Right ventricle myocardium inferior (tissue), 1 donor: ENCODE measurements around the gene SHISA6. TPM values are rescaled to one million over a fixed set of nuclear protein-coding genes. Genes with fewer than 3 reads are reported as not detected.
A peak's percentile ranks its signal among the peaks of the same experiment; 100 is the strongest.

ENCODE experiments used
- ATAC-seq: fragments of 200-7000 bp; cut with Tn5 transposase; one replicate; pipeline ENCODE4 v1.9.1; 2020; ENCODE audit warnings: mild to moderate bottlenecking, moderate library complexity
- DNase-seq: peaks from one replicate; pipeline ENCODE4 v3.0.0; 2021; ENCODE audit errors: missing footprints
- intact Hi-C: fragments of 100-400 bp; cut with DNase I; formaldehyde crosslinking; loops from one replicate; pipeline ENCODE4 v1.11.0; 2022
- total RNA-seq: library from RNA; stranded (reverse); fragmentation: NEBNext Ultra II Directional; extraction: Animal tissue kit (Norgen Biotek cat#: 25700); gene quantifications from one replicate; pipeline ENCODE4 v1.2.1, GENCODE V29; 2021
- donor health status: DM: no; HTN: yes; CAD: no; lungs with severe emphysema.

The SHISA6 gene
- total RNA-seq, 1 donor from 2014 or later, result 0.46 TPM

GRCh38 chr17:11388054-11388453 lies 147.0 kb downstream of the SHISA6 start:
- ATAC-seq (no peak), DNase-seq (no peak)
- intact Hi-C loops, result no loop called here

GRCh38 chr17:11389583-11389982 lies 148.6 kb downstream of the SHISA6 start:
- intact Hi-C loops, result no loop called here
- DNase-seq, result no peak
- no peak for ATAC-seq

- intact Hi-C loops, result no loop called here
- ATAC-seq, result no peak
- DNase-seq, result no peak
Measured at GRCh38 chr17:11391134-11391533, 150.1 kb downstream of the SHISA6 start.

GRCh38 chr17:11404431-11405276 lies 163.6 kb downstream of the SHISA6 start:
- DNase-seq, result no peak
- intact Hi-C loops, result no loop called here
- ATAC-seq, result no peak

- intact Hi-C loops, result no loop called here
- ATAC-seq, result no peak
- DNase-seq, result no peak
Measured at GRCh38 chr17:11406716-11407115, 165.7 kb downstream of the SHISA6 start.

GRCh38 chr17:11412654-11413053 lies 171.6 kb downstream of the SHISA6 start:
- DNase-seq (no peak), ATAC-seq (no peak)
- intact Hi-C loops, result no loop called here

GRCh38 chr17:11418342-11418741 lies 177.3 kb downstream of the SHISA6 start:
- DNase-seq, result no peak
- ATAC-seq, result no peak
- intact Hi-C loops, result no loop called here

GRCh38 chr17:11430751-11431150 lies 189.7 kb downstream of the SHISA6 start:
- intact Hi-C loops, result no loop called here
- no peak for DNase-seq
- ATAC-seq, result no peak

GRCh38 chr17:11438673-11439072 lies 197.7 kb downstream of the SHISA6 start:
- ATAC-seq (no peak), DNase-seq (no peak)
- intact Hi-C loops, result no loop called here

- intact Hi-C loops, result no loop called here
- no peak for DNase-seq
- ATAC-seq, result no peak
Measured at GRCh38 chr17:11441004-11441403, 200.0 kb downstream of the SHISA6 start.

GRCh38 chr17:11446316-11446715 lies 205.3 kb downstream of the SHISA6 start:
- ATAC-seq (no peak), DNase-seq (no peak)
- intact Hi-C loops, result no loop called here

GRCh38 chr17:11454096-11454495 lies 213.1 kb downstream of the SHISA6 start:
- ATAC-seq, result no peak
- no peak for DNase-seq
- intact Hi-C loops, result no loop called here

GRCh38 chr17:11458279-11458678 lies 217.3 kb downstream of the SHISA6 start:
- no peak for ATAC-seq
- no peak for DNase-seq
- intact Hi-C loops, result no loop called here

GRCh38 chr17:11459861-11460331 lies 218.9 kb downstream of the SHISA6 start:
- intact Hi-C loops, result no loop called here
- DNase-seq (no peak), ATAC-seq (peak; percentile 62)

GRCh38 chr17:11461993-11462548 lies 221.1 kb downstream of the SHISA6 start:
- ATAC-seq (no peak), DNase-seq (no peak)
- intact Hi-C loops, result no loop called here

- intact Hi-C loops, result no loop called here
- DNase-seq, result no peak
- no peak for ATAC-seq
Measured at GRCh38 chr17:11467639-11468038, 226.6 kb downstream of the SHISA6 start.

GRCh38 chr17:11485336-11486100 lies 244.5 kb downstream of the SHISA6 start:
- intact Hi-C loops, result no loop called here
- ATAC-seq (no peak), DNase-seq (no peak)

GRCh38 chr17:11486101-11486867 lies 245.3 kb downstream of the SHISA6 start:
- intact Hi-C loops, result no loop called here
- no peak for DNase-seq
- ATAC-seq, result no peak

GRCh38 chr17:11486868-11487310 lies 245.9 kb downstream of the SHISA6 start:
- no peak for ATAC-seq
- intact Hi-C loops, result no loop called here

More at GRCh38 chr17:11486868-11487310, 245.9 kb downstream of the SHISA6 start:
- DNase-seq, result no peak
